Hematopoietic multipotent progenitor cell treated with erythropoietin and hydrocortisone succinate and interleukin-3 and kit ligand, for 8 days (in vitro differentiated cells): ENCODE data around the gene RASGRP3.
"Not testable (repeated sequence)": the region's sequence is repeated elsewhere in the genome, so short reads cannot be mapped to it uniquely, and the experiment has no call there.

Experiments used
- DNase-seq: peaks from one replicate; pipeline ENCODE4 v3.0.0-alpha.2; 2015

Gene RASGRP3

DNA sequence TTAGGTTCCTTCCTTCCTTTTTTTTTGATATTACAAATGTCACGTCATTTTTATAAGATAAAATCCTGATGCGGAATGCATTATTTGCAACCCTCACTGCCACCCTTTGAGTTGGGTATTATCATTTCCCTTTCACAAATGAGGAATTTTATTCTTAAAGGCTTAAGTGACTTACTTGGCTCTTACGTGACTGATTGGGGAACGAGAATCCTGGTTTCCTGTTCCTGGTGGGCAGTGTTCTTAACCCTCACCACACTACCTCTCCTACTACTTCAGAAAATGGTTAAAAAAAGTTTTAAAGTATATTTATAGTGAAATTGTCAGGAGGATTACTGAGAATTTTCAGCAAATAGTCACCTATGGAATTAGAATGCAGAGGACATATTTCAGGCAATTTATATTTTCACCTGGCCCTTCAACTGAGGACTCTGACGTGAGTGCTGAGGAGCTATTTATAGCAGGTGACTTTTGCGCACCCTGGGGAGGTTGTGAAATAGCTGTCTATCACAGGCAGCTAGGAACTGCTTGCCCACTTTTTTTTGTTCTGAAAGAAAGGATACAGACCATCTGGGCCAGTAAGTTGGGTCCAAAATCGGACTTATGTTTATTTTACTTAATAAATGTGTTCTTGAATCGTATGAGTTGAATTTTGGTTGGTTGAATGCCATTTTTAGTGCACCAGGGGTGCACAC is 18.7 kb upstream of the RASGRP3 start:
- no peak for DNase-seq

DNA sequence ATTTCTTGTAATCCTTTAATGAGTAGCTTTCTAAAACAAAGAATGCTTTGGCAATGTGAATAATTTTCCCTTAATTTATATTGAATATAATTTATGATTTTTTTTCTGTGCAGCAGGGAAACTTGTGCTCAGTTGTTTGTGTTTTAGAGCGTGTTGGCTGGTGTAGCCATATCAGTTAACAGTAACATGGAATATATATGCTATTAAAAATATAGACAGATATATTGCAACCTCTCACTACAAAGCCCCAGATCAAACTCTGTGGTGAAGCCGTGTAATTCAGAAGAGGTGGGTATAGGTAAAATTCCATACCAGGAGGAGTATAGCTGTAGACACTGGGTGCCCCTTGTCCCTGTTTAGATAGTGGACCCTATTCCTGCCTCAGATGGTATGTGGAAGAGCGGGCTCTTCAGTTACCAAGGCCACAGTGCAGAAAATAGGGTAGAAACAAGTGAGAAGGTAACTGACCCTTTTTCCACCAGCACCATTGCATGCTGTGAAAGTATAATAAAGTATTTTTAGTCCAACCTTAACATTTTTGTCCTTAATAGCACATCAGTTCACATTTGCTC is 18.1 kb upstream of the RASGRP3 start:
- no peak for DNase-seq

DNA sequence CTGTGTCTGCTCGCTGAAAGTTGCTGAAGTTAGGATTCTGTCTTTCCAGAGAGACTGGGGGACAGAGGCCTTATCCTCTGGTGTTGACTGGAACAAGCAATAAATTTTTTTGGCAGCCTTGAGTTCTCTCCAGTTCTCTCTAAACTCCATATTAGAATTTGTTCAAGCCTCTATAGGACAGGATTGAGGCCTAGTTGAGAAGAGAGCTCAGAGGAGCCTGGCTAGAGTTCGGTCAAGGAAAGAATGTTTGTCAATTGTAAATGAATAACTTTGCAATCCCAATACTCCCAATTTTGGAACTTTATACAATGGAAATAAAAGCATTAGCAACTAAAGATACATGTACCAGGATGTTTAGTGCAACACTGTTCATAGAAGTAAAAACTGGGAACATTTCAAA is 16.7 kb upstream of the RASGRP3 start:
- DNase-seq, result no peak

DNA sequence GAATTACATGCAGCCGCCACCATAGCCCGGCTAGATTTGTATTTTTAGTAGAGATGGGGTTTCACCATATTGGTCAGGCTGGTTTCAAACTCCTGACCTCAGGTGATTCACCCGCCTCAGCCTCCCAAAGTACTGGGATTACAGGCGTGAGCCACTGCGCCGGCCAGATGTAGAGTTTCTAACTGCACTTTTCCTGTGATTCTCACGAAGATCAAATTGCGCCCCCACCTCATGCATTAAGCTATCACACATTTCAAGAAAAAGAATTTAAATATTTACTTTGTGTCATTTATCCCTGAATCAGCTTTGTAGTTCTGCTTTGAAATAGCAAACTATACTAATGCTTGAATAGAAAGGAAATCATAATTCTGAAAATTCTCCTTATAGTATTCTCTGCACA is 13.9 kb upstream of the RASGRP3 start:
- DNase-seq, result not testable (repeated sequence)

DNA sequence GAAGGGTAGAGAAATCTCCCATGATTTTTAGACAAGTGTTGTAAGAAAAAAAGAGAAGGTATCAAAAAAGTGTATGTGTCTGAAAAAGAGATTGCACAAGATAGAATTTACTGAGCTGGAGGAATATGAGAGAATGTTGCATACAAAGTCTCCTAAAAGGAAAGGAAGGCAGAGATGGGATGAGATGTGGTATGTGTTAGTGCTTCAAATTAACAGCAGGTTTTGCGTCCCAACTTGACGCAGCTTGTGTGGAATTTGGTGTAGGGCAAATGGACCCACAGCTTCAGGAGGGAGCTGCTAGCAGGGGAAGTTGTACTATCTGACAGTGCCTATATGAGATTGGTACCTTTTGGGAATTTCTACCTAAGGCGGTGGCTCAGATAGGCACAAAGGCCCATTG is 9.0 kb upstream of the RASGRP3 start:
- no peak for DNase-seq

DNA sequence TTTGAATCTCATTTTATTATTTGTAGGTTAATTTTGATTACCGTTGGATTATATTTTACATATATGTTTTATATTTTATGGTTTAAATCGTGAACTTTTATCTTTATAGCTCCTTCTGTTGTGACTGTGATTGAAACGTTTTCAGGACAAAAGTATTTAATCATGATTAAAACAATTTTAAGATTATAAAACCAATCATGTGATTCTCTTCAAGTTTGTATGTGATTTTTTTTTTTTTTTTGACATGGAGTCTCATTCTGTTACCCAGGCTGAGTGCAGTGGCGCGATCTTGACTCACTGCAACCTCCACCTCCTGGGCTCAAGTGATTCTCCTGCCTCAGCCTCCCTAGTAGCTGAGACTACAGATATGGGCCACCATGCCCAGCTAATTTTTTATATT is 7.2 kb upstream of the RASGRP3 start:
- DNase-seq, result no peak

DNA sequence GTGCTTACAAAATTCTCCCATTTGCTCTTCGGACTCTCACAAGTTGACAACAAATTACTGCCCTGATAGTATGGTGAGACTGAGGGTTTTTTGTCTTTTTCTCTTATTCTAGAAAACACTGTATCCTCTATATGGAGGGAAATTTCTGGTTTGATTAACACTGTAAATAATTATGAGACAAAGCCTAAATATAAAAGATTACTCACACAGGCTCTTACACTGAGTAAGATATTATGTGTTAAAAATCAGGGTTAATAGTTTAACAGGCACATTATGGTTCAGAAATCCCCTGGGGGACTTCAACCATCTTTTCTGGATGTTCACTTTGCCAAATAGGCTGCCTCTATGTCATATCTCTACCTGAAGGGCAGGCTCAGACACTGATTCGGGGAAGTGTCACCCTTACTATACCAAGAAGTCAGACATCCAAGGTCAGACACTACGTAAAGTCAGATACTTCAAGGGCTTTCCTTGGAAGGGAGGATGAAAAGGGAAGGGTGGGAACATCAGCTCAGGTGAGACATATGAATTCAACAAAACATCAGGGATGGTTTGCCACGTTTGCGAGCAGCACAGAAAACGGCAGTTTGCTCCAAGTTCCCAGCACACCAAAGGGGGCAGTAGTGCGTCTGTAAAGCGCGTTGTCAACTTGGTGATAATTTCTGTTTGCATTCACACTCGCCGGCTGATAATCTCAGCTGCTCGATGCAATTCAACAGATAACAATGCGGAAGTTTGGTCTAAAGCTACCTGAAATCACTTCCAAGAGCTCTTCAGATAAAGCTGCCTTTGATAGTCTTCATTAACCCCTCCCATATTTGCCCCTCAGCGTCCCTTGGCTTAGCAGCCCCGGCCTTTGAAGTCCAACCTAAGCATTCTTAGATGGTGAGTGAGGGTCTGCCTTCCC is 972 bp upstream of the RASGRP3 start:
- peak; percentile 86 for DNase-seq

DNA sequence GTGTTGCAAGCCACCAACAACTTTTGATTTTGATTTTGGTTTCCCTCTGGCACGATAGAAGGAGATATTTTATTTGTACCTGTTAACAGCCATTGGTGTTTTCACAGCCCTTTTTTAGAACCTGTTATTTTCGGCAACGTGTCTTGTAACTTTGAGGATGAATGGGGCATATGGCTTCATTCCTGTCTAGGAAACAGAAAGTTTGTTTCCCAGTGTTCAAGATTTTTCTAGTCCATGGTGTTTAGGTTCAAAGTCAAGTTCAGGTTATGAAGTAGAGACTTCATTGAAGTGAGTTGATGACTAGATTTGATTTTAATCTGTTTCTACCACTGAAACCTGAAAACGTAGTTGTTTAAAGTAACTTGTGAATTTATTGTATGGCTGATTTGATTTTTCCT is 343 bp downstream of the RASGRP3 start:
- DNase-seq, result no peak

DNA sequence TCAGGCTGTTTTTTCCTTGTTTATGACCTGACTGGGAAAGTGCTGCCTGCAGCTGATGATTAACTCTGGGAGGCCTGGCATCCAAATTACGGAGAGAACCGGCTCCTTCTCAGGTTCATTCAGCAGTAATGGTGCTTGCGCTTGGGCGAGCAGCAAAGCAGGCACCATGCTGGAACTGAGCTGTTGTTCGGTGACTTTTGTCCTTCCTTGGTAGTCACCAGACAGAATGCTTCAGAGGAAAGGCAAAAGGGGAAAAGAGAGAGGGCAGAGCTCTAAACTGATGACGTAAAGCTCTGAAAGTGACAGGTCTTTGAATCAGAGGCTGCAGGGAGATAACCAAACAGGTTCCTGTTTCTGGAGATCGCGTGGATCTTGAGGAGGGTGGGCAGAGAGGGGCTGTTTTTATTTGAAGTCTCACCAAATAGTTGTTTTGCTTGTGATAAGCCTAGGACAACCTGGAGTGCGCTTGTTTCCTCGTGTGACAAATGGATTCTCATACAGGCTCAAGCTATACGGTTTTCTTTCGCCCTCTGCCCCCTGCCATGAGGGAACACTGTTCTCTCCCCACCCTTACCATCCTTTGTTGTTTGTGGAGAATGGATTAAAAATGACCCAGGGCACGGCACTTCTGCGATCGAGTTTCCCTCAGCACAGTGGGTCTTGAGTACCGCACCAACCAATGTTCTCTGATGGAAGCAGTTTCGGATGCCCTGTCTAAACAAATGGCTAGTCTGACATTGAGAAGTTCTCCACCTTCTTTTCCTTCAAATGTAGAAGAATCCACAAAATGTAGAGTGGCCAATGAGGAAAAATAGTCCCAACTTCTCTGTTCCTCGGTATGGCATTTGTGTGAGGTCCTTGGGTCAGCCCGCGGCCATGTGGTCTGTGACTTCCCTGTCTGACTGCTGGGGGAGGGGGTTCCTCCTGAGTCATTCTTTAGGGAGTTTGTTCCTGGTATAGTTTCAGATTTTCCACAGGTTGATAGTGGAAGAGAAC is 1.3 kb downstream of the RASGRP3 start:
- DNase-seq, result peak; percentile 56

DNA sequence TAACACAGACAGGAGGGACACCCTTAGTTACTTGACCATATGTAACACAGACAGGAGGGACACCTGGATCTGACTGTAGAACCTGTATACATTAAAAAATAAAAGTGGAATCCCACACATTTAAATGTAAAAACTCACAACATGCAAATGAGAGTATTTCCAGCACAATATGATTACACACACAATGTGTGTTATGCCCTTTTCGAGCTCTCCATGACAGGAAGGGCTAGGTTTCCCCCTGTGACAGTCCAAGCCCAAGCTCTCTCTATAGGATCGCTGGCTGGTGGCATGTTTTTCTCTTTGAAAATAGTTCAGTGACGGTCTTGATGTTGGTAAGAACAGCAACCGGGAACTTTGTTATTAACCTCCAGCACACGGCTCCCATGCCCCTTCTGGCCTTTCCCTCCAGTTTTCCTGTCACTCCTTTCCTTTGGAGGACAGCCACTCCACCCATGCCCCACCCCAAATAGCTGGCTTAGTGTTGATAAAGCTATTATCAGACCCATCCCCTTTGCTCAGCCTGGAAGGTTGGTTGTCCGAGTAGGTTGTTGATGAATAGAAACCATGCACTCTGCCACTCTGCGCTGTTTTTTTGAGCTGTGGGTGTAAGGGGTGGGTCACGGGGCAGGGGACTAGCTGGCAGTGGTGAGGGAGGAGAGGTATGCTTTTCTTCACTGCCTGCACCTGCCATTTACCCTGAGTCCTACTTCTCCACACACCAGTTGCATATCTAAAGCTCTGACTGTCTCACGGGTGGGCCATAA is 2.7 kb downstream of the RASGRP3 start:
- peak; percentile 61 for DNase-seq

DNA sequence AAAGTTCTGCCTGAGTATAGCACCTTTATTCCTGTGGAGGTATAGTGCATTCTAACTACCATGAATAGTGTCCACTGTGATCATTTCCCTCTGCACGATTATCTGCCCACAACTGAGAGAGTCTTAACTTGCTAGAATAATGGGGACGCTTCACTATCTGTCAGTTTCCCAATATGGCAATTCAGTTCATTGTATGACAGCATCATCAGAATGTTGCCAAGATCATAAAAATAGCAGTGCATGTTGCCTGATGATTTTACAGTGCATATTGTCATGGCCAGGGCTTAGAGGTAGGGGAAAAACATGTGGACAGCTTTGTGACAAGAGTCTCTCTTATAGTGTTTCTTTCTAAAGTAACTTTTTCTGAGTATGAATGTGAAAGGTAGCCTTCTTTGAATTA is 6.1 kb downstream of the RASGRP3 start:
- no peak for DNase-seq

DNA sequence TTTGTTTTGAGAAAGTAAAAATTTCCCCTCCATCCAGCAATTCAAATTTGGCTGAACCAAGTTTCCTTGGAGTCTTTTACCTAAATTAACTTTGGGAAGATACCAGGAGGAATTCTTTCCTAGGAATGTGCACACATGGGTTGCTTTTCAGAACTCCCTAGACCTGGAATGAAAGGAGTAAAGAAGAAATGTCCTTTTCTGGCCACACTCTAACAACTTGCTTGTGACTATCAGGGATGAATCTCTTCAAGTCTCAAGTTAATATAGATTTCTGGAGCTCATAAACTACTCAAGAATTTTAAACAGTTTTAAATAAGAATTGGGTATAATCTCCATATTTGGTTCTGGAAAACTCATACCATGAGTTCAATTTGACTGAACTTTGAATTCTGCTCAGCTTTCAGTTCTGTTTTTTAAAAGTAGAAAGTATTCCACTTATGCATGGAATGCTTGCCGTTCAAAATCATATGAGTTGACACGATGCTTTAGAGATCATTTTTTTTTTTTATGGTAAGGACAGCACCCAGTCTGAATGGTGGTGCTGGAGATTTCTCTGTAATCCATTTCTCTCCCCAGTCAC is 7.7 kb downstream of the RASGRP3 start:
- no peak for DNase-seq

DNA sequence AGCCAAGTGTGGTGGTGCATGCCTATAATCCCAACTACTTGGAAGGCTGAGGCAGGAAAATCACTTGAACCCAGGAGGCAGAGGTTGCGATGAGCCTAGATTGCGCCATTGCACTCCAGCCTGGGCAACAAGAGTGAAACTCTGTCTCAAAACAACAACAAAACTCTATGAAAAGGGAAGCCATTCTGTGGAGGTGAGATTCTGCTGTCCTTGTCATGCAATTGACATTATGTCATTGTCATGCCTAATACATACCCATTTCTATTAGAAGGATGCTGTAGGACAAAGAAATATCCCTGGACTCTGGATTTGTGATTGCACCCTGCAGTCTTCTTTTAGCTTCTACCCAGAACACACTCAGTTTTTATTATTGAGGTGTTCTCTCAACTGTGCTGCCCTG is 8.6 kb downstream of the RASGRP3 start:
- no peak for DNase-seq

DNA sequence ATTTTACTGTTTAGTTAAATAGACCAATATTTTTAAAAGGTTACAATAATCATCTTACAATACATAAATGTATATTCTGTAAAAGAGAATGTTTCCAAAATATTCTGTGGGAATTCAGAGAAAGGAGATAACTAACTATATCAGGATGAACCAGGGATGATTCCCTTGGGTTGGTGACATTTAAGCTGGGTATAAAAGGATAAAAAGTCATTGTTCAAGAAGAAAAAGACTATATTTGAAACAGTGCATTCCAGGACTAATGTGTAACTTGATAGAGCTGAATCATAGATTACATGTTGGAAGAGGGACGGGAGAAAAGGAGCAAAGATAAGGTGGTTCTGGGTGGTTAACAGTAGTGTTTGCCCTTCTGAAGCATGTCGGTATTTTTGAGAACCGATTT is 10.1 kb downstream of the RASGRP3 start:
- no peak for DNase-seq

DNA sequence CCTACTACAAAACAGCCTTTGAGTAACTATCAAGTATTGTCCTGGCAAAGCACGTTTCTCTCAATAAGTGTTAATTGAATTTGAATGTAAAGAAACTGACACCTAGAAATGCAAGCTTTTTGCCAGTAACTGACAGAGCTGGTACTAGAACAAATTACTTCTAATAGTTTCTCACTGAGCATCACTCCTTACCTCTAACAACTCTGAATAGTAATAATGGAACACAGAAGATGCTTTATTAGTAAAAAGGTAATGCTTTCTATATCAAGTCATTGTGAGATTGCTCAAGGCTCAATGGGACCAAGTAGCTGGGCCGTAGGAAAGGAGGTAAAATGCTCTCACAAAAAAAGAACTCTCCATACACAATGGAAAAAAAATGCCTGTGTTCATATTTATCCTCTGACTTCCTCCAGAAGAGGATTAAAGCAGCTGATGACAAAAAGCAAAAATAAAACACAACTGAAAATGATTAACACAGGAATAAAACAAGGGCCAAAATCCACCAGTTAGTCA is 11.8 kb downstream of the RASGRP3 start:
- no peak for DNase-seq

DNA sequence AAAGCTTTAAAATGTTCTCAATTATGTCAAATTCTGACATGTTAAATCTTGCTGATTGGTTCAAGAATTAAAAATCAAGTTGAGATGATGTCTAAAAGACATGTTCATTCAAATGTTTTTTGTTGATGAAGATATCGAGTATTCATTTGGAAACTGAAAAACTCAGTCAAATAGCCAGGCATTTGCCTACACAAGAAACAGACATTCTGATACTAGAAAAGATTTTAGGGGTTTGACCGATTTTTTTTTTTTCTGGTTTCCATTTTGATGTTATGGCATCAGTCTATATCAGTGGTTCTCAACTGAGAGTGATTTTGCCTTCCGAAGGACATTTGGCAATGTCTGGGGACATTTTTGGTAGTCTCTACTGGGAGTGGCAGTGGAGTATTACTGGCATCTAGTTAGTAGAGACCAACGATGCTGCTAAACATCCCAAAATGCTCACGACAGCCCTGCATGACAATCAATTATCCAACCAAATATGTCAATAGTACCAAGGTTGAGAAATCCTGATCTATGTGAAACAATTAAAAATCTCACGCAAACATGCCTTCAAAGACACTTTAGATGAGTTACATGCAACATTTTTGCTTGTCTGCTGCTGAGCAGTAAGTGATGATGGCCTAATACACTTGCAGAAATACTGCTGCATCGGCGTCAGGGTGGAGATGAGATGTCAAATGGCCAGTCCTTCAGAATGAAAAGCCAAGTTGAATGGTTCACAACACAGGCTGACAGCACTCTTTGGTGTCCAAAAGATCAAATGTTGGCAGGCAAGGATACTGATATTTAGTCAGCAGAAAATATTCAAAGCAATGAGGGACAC is 12.5 kb downstream of the RASGRP3 start:
- DNase-seq, result no peak

DNA sequence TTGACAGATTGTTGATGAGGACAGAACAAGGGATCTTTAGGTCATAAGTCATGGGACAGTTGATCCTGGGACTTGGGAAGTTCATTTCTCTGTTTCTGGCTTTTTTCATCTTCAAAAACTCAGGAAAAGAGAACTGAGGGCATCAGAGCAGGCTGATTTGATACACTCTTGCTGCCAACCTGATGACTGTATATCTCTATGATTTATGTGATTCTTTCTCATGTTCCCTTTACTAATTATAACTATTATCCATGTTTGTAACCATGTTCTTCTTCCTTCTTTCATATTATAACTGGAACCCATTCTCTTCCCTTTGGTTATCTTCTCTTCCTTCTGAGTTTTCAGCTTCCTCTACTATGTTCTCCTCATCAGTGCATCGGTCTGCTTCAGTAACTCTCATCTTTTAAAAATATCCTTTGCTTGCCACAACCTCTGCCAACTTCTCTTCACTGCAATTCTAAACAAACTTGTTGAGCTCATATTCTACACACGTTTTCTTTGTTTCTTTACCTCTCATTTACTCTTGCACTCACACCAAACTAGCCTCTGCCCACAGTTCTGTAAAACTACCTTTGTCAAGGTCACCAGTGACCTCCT is 13.5 kb downstream of the RASGRP3 start:
- DNase-seq, result no peak

DNA sequence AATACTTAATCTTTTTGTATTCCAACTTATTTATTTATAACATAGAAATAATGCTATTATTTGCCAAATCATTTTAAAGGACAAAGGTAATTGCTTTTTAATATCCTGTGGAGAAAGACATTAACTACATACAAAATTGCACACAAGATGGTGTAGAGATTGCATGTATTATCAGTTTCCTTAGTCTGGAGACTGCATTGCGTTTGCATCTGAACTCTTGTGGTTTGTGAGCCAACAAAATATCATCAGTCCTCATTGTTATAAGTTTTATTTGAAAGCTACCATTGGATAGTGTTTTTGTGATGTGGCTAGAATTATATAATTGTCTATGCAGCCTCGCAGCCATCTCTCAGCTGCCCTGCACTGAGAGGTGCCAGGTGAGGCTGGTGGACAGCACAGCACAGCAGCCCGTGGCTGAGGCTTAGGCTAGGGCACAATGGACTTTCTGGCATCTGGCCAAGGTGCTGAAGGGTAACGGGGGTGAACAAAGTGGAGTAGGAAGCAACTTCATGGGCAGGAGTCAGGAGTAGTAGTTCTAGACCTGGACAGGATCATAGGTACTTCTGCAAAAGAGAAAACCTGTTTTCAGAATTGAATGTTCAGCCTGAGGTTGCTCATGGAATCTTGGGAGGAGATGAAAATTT is 15.1 kb downstream of the RASGRP3 start:
- DNase-seq, result no peak

DNA sequence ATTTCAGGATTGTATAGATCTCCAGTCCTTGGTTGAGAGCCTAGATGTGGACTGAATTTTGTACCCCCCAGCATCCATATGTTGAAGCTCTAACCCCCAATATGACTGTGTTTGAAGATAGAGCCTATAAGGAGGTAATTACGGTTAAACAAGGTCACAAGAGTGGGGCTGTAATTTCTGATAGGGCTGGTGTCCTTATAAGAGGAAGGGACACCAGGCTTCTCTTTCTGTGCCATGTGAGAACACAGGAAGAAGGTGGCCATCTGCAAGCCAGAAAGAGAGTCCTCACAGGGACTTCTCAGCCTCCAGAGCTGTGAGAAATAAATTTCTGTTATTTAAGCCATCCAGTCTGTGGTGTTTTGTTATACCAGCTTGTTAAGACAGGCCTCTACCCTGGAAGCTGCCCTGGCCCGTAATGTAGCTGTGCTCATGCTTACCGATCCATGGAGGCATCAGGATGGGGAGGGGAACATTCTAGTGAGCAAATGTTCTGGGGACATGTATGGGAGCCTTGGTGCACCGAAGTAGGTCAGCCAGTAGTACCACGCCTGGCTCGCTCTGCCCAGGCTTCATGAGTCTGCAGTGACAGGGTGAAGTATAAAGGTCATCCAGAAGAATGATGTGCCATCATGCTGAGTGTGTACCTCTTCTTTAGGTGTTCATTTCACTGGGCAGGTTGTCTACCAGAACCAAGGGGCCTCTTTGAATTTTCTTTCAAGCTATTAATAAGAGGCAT is 16.1 kb downstream of the RASGRP3 start:
- no peak for DNase-seq
